Fibroblast of lung (primary cell): ENCODE data around the gene JARID2. TPM values are rescaled to one million over a fixed set of nuclear protein-coding genes. Genes with fewer than 3 reads are reported as not detected.

Source experiments
- DNase-seq, 2 donors: peaks; one replicate each; pipeline versions ENCODE4 v3.0.0 to v3.0.0-alpha.2; 2010; ENCODE audit warnings: low read depth in 2 of 2
- H2AFZ ChIP-seq: 2 replicates; pipeline ENCODE4 v1.5.1; 2012; ENCODE audit warnings: low read length, control low read depth, inconsistent platforms
- H3K27ac ChIP-seq: 2 replicates; pipeline ENCODE4 v1.5.1; 2011; ENCODE audit warnings: low read length, control low read depth; ENCODE audit not compliant: insufficient read depth
- H3K27me3 ChIP-seq: 2 replicates; pipeline ENCODE4 v1.5.1; 2011; ENCODE audit warnings: mild to moderate bottlenecking, low read length; ENCODE audit not compliant: control insufficient read depth, insufficient read depth
- H3K36me3 ChIP-seq: 2 replicates; pipeline ENCODE4 v1.5.1; 2011; ENCODE audit warnings: low read length; ENCODE audit not compliant: control insufficient read depth, insufficient read depth
- H3K4me1 ChIP-seq: 2 replicates; pipeline ENCODE4 v1.5.1; 2011; ENCODE audit warnings: low read length; ENCODE audit not compliant: control insufficient read depth, insufficient read depth; ENCODE audit errors: extremely low read depth
- H3K4me2 ChIP-seq: 2 replicates; pipeline ENCODE4 v1.5.1; 2011; ENCODE audit warnings: low read length, control low read depth; ENCODE audit not compliant: insufficient read depth; ENCODE audit errors: extremely low read depth
- H3K4me3 ChIP-seq, 4 experiments: fragments of 200-600 bp in 1 of 4; sonication (generic) in 1 of 4; replicated peaks in 1 of 4; 2 replicates each; pipeline ENCODE4 v1.5.1; 2011 to 2016; ENCODE audit warnings: low read length in 4 of 4, low read depth in 3 of 4, mild to moderate bottlenecking in 3 of 4, control low read depth in 2 of 4, inconsistent platforms in 1 of 4, mixed read lengths in 1 of 4; ENCODE audit not compliant: insufficient read depth in 1 of 4; ENCODE audit errors: control extremely low read depth in 1 of 4
- H3K79me2 ChIP-seq: 2 replicates; pipeline ENCODE4 v1.5.1; 2012; ENCODE audit warnings: mild to moderate bottlenecking, low read length, inconsistent platforms; ENCODE audit not compliant: control insufficient read depth, insufficient read depth
- H3K9ac ChIP-seq: 2 replicates; pipeline ENCODE4 v1.5.1; 2011; ENCODE audit warnings: mild to moderate bottlenecking, low read length, control low read depth; ENCODE audit not compliant: insufficient read depth
- H3K9me3 ChIP-seq: 2 replicates; pipeline ENCODE4 v1.5.1; 2012; ENCODE audit warnings: low read depth, low read length; ENCODE audit not compliant: control insufficient read depth, insufficient read depth
- H4K20me1 ChIP-seq: 2 replicates; pipeline ENCODE4 v1.5.1; 2011; ENCODE audit warnings: low read length; ENCODE audit not compliant: control insufficient read depth, insufficient read depth; ENCODE audit errors: extremely low read depth
- EZH2 ChIP-seq: IDR thresholded peaks from 2 replicates; pipeline ENCODE4 v1.5.1; 2012; ENCODE audit warnings: low read length, control low read depth, mild to moderate bottlenecking; ENCODE audit errors: missing control alignments
- polyA plus RNA-seq, 2 donors: library from polyadenylated mRNA; depleted of rRNA in 1 of 2; stranded (reverse) in 1 of 2; unstranded in 1 of 2; fragments of >200 nt; gene quantifications; 2 replicates each; pipeline ENCODE4 v1.2.1, GENCODE V29; 2011 to 2012; ENCODE audit warnings: missing spikeins in 1 of 2
- total RNA-seq: library from RNA; depleted of rRNA; stranded (reverse); fragments of >200 nt; gene quantifications from 2 replicates; pipeline ENCODE4 v1.2.1, GENCODE V29; 2014
- TF ChIP-seq, protein P1 (sequence below), 2 donors: IDR thresholded peaks in 1 of 2; conservative IDR thresholded peaks in 1 of 2; 1 replicate in 1 of 2; 2 replicates in 1 of 2; pipeline ENCODE4 v1.5.1; 2011 to 2012; ENCODE audit warnings: low read length in 2 of 2, control low read depth in 1 of 2, inconsistent platforms in 1 of 2, low read depth in 1 of 2, mild to moderate bottlenecking in 1 of 2

JARID2 gene
- total and polyA plus RNA-seq, 2 donors (not counting 1 experiment from before 2014, with no cell fraction given) = 5.0 to 8.2 TPM

DNA sequence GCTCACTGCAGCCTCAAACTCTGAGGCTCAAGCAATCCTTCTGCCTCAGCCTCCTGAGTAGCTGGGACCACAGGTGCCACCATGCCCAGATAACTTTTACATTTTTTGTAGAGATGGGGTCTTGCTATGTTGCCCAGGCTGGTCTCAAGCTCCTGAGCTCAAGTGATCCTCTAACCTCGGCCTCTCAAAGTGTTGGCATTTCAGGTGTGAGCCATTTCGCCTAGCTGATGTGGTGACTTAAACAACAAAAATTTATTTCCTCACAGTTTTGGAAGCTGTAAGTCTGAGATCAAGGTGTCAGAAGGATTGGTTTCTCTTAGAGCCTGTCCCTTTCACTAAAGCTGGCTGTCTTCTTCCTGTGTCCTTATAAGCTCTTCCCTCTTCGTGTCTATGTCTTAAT lies 15.0 kb upstream of the JARID2 start:
- Histone ChIP-seq H3K9ac (no peak overlapping the region), H3K4me1 (no peaks in the 10 kb centered on the region), H3K4me3 (no peak overlapping the region), H3K79me2 (no peaks in the 10 kb centered on the region), H3K27me3 (no peaks in the 10 kb centered on the region), H3K27ac (no peak overlapping the region), H3K36me3 (no peaks in the 10 kb centered on the region), H3K9me3 (no peaks in the 10 kb centered on the region), H3K4me2 (no peak overlapping the region), H4K20me1 (no peaks in the 10 kb centered on the region), H2AFZ (no peak overlapping the region)
- DNase-seq = no peak
- TF ChIP-seq, protein P1, sequence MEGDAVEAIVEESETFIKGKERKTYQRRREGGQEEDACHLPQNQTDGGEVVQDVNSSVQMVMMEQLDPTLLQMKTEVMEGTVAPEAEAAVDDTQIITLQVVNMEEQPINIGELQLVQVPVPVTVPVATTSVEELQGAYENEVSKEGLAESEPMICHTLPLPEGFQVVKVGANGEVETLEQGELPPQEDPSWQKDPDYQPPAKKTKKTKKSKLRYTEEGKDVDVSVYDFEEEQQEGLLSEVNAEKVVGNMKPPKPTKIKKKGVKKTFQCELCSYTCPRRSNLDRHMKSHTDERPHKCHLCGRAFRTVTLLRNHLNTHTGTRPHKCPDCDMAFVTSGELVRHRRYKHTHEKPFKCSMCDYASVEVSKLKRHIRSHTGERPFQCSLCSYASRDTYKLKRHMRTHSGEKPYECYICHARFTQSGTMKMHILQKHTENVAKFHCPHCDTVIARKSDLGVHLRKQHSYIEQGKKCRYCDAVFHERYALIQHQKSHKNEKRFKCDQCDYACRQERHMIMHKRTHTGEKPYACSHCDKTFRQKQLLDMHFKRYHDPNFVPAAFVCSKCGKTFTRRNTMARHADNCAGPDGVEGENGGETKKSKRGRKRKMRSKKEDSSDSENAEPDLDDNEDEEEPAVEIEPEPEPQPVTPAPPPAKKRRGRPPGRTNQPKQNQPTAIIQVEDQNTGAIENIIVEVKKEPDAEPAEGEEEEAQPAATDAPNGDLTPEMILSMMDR (conservative IDR thresholded peaks at IDR 0.05 in 1 of 2, IDR thresholded peaks at IDR 0.05 in 1 of 2; ENCODE audit: low read depth in 1 of 2, low read length in 2 of 2) = no peak
- no peak for TF ChIP-seq EZH2

DNA sequence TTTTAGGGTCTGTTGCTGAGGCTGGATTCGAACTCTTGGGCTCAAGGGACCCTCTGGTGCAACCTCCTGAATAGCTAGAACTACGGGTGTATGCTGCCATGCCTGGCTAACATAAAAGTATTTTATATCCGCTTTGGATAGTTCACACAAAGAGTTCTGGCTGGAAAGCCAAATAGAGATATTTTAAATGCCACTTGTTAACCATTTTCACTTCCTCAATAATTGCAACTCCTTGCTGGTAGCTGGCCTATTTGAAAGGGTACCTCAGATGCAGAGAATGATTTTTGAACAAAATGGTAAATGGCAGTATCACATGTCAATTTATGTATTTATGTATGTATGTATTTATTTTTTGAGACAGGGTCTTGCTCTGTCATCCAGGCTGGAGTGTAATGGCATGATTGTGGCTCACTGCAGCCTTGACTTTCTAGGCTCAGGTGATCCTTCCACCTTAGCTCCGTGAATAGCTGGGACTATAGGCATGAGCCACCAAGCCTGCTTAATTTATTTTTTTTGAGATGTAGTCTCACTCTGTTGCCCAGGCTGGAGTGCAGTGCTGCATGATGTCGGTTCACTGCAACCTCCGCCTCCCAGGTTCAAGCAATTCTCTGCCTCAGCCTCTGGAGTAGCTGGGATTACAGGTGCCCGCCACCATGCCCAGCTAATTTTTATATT lies 12.9 kb upstream of the JARID2 start:
- H4K20me1 ChIP-seq = no peaks in the 10 kb centered on the region
- TF ChIP-seq EZH2 = no peak
- TF ChIP-seq, protein P1 (conservative IDR thresholded peaks at IDR 0.05 in 1 of 2, IDR thresholded peaks at IDR 0.05 in 1 of 2; ENCODE audit: low read depth in 1 of 2, low read length in 2 of 2) = no peak
- no peaks in the 10 kb centered on the region for H3K27me3 ChIP-seq
- H3K27ac ChIP-seq = no peak overlapping the region
- H3K79me2 ChIP-seq = no peaks in the 10 kb centered on the region
- H3K4me2 ChIP-seq = no peak overlapping the region
- no peak for DNase-seq
- H3K36me3 ChIP-seq = no peaks in the 10 kb centered on the region
- H3K9ac ChIP-seq = no peak overlapping the region
- H2AFZ ChIP-seq = no peak overlapping the region
- H3K4me1 ChIP-seq = no peaks in the 10 kb centered on the region
- no peaks in the 10 kb centered on the region for H3K9me3 ChIP-seq
- H3K4me3 ChIP-seq = no peak overlapping the region

DNA sequence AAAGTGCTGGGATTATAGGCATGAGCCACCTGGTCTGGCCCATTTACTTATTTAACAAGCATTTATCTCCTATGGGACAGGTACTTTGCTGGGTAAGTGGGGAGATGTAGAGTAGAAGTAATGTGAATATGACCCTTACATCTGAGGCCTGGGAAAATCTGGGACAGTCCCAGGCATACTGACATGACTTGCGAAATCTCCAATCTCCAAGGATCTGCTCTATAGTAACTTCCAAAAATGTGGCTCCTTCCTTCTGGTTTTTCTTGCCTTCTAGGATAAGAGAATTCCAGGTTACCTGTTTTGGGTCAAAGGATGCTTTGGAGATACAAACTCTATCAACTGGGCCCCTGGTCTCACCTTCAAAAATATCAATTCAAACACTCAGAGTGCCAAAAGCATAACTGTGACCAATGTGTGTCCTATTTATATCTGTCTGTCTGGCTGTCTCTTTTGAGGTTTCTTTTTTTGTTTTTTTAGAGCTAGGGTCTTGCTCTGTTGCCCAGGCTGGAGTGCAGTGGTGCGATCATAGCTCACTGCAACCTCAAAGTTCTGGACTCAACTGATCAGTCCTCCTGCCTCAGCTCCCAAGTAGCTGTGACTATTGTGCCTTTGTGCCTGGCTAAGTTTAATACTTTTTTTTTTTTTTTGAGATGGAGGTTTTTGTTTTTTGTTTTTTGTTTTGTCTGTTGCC lies 11.7 kb upstream of the JARID2 start:
- no peak for DNase-seq
- TF ChIP-seq EZH2 = no peak
- Histone ChIP-seq H2AFZ (no peak overlapping the region), H3K4me2 (no peak overlapping the region), H3K4me1 (no peaks in the 10 kb centered on the region), H3K4me3 (no peak overlapping the region), H3K9me3 (no peaks in the 10 kb centered on the region), H3K9ac (no peak overlapping the region), H3K79me2 (no peaks in the 10 kb centered on the region), H3K36me3 (no peaks in the 10 kb centered on the region), H3K27ac (no peak overlapping the region), H4K20me1 (no peaks in the 10 kb centered on the region), H3K27me3 (no peaks in the 10 kb centered on the region)
